ENCODE results near the gene WBP2. TPM values are rescaled to one million over a fixed set of nuclear protein-coding genes. Genes with fewer than 3 reads are reported as not detected.
A peak's percentile ranks its signal among the peaks of the same experiment; 100 is the strongest.

Gene WBP2
- polyA plus RNA-seq, 3 donors = 62.4 to 93.3 (median 67.9) TPM

GRCh38 chr17:75819678-75820077 lies 35.5 kb downstream of the WBP2 start:
- peak overlapping the region in 1 of 7 donors; percentile 83 for H3K27ac Mint-ChIP-seq
- H3K36me3 ChIP-seq (replicated peaks in 1 of 2; ENCODE audit: control insufficient read depth in 1 of 2, insufficient read depth in 2 of 2, low read length in 2 of 2) = peaks cover 62 to 81% of the 10 kb centered on the region in 2 donors
- intact Hi-C loops (cut with micrococcal nuclease) = loop anchor here in 1 of 2 donors (5.0 kb wide), 1 partner anchor 57 kb away; no protein-coding TSS in a partner anchor

GRCh38 chr17:75819116-75819515 lies 36.0 kb downstream of the WBP2 start:
- peak overlapping the region in 3 of 7 donors; percentile 8 to 83 (median 65) for H3K27ac Mint-ChIP-seq
- no peaks in the 10 kb centered on the region for H3K9me3 Mint-ChIP-seq
- H3K4me1 ChIP-seq (ENCODE audit: control insufficient read depth in 1 of 2, insufficient read depth in 2 of 2, low read length in 2 of 2) = no peaks in the 10 kb centered on the region
- intact Hi-C loops (cut with micrococcal nuclease) = no loop called here
- H3K36me3 Mint-ChIP-seq = peaks cover 48 to 76% of the 10 kb centered on the region in 2 donors
- no peak overlapping the region for H3K4me3 ChIP-seq (replicated peaks in 1 of 3; ENCODE audit: low read depth in 2 of 3, low read length in 3 of 3)
- no peaks in the 10 kb centered on the region for H3K79me2 ChIP-seq (ENCODE audit: insufficient read depth, low read length)
- H3K9ac ChIP-seq (ENCODE audit: insufficient read depth, low read length, poor library complexity, severe bottlenecking) = no peak overlapping the region
- H3K4me1 Mint-ChIP-seq = no peaks in the 10 kb centered on the region
- H3K4me2 ChIP-seq (replicated peaks; ENCODE audit: extremely low read depth, low read length, poor library complexity, severe bottlenecking) = no peak overlapping the region
- H2AFZ ChIP-seq (ENCODE audit: insufficient read depth, low read depth, low read length, poor library complexity, severe bottlenecking) = no peak overlapping the region
- no peaks in the 10 kb centered on the region for H3K9me3 ChIP-seq (replicated peaks in 1 of 2; ENCODE audit: control insufficient read depth in 1 of 2, insufficient read depth in 1 of 2, low read length in 2 of 2)
- H3K27me3 ChIP-seq (ENCODE audit: control insufficient read depth in 2 of 2, insufficient read depth in 2 of 2, low read length in 2 of 2) = no peaks in the 10 kb centered on the region
- no peak for DNase-seq
- no peak overlapping the region for H3K4me3 Mint-ChIP-seq
- peaks cover 0 to 2% (median 0%) of the 10 kb centered on the region in 3 donors for H3K27me3 Mint-ChIP-seq (ENCODE audit: low read depth in 3 of 3)
- 96% methylated on average over 4 of the region's 7 CpGs for WGBS (ENCODE audit: insufficient coverage)
- peak overlapping the region in 1 of 2 donors; percentile 8 for H3K27ac ChIP-seq (ENCODE audit: low read depth in 1 of 2, low read length in 2 of 2)
- H3K36me3 ChIP-seq (replicated peaks in 1 of 2; ENCODE audit: control insufficient read depth in 1 of 2, insufficient read depth in 2 of 2, low read length in 2 of 2) = peaks cover 62 to 81% of the 10 kb centered on the region in 2 donors
- no peaks in the 10 kb centered on the region for H4K20me1 ChIP-seq (ENCODE audit: insufficient read depth, low read length)
- no peak for TF ChIP-seq CTCF (IDR thresholded peaks at IDR 0.05)

More at GRCh38 chr17:75819678-75820077, 35.5 kb downstream of the WBP2 start:
- Mint-ChIP-seq H3K36me3 (peaks cover 46 to 72% of the 10 kb centered on the region in 2 donors), H3K9me3 (no peaks in the 10 kb centered on the region), H3K4me3 (no peak overlapping the region), H3K4me1 (peaks cover under 1% of the 10 kb centered on the region), H3K27me3 (ENCODE audit: low read depth in 3 of 3) (no peaks in the 10 kb centered on the region)
- WGBS (ENCODE audit: insufficient coverage) = 88% methylated on average over 9 of the region's 16 CpGs
- no peak overlapping the region for H3K4me3 ChIP-seq (replicated peaks in 1 of 3; ENCODE audit: low read depth in 2 of 3, low read length in 3 of 3)
- H4K20me1 ChIP-seq (ENCODE audit: insufficient read depth, low read length) = peaks cover 1% of the 10 kb centered on the region
- no peak overlapping the region for H3K27ac ChIP-seq (ENCODE audit: low read depth in 1 of 2, low read length in 2 of 2)
- H3K9ac ChIP-seq (ENCODE audit: insufficient read depth, low read length, poor library complexity, severe bottlenecking) = no peak overlapping the region
- no peaks in the 10 kb centered on the region for H3K9me3 ChIP-seq (replicated peaks in 1 of 2; ENCODE audit: control insufficient read depth in 1 of 2, insufficient read depth in 1 of 2, low read length in 2 of 2)
- TF ChIP-seq CTCF (IDR thresholded peaks at IDR 0.05) = no peak
- H3K4me2 ChIP-seq (replicated peaks; ENCODE audit: extremely low read depth, low read length, poor library complexity, severe bottlenecking) = no peak overlapping the region
- H3K79me2 ChIP-seq (ENCODE audit: insufficient read depth, low read length) = no peaks in the 10 kb centered on the region
- H2AFZ ChIP-seq (ENCODE audit: insufficient read depth, low read depth, low read length, poor library complexity, severe bottlenecking) = no peak overlapping the region
- DNase-seq = no peak
- H3K4me1 ChIP-seq (ENCODE audit: control insufficient read depth in 1 of 2, insufficient read depth in 2 of 2, low read length in 2 of 2) = no peaks in the 10 kb centered on the region
- no peaks in the 10 kb centered on the region for H3K27me3 ChIP-seq (ENCODE audit: control insufficient read depth in 2 of 2, insufficient read depth in 2 of 2, low read length in 2 of 2)

All from CD14-positive monocyte (primary cell).